ENCODE results near the gene ARFIP2.

DNA sequence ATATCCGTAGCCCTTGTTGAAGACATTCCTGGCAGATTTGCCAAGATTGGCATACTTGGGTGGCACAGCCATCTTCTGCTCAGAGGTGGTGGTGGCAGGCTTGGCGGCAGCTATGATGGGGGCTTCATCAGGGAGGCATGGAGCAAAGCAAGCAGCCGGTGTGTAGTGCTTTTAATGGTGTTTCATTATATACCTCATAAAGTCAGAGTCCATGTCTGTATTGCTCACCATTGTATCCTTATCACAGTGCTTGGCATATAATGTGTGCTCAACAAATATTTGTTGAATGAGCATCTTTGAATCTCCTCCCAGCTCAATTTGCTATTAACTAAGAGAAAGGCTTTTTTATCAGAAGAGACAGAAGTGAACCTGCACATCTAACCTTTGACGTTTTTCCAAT is 8.2 kb upstream of the ARFIP2 start:
- TF ChIP-seq, protein P1, sequence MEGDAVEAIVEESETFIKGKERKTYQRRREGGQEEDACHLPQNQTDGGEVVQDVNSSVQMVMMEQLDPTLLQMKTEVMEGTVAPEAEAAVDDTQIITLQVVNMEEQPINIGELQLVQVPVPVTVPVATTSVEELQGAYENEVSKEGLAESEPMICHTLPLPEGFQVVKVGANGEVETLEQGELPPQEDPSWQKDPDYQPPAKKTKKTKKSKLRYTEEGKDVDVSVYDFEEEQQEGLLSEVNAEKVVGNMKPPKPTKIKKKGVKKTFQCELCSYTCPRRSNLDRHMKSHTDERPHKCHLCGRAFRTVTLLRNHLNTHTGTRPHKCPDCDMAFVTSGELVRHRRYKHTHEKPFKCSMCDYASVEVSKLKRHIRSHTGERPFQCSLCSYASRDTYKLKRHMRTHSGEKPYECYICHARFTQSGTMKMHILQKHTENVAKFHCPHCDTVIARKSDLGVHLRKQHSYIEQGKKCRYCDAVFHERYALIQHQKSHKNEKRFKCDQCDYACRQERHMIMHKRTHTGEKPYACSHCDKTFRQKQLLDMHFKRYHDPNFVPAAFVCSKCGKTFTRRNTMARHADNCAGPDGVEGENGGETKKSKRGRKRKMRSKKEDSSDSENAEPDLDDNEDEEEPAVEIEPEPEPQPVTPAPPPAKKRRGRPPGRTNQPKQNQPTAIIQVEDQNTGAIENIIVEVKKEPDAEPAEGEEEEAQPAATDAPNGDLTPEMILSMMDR (IDR thresholded peaks at IDR 0.05; ENCODE audit: insufficient read depth, low read length, poor library complexity, severe bottlenecking): no peak
- TF ChIP-seq EZH2phosphoT487 (conservative IDR thresholded peaks at IDR 0.05; ENCODE audit: low read length): no peak

Data from SU-DHL-6 (cell line).